ENCODE results near the gene NPFFR2. TPM values are rescaled to one million over a fixed set of nuclear protein-coding genes. Genes with fewer than 3 reads are reported as not detected.

Gene NPFFR2
- total and polyA plus RNA-seq, 2 experiments from 2014 or later: 0.28 to 2.9 TPM

- Histone ChIP-seq H4K20me1 (replicated peaks; ENCODE audit: insufficient read depth) (no peaks in the 10 kb centered on the region), H3K4me2 (no peak overlapping the region), H3F3A (replicated peaks; ENCODE audit: low read depth) (no peaks in the 10 kb centered on the region), H3K9me2 (ENCODE audit: insufficient read depth) (no peaks in the 10 kb centered on the region), H3K4me1 (ENCODE audit: insufficient read depth) (no peaks in the 10 kb centered on the region), H3K36me3 (ENCODE audit: insufficient read depth) (no peaks in the 10 kb centered on the region), H2AFZ (no peak overlapping the region), H3K79me2 (replicated peaks; ENCODE audit: insufficient read depth) (no peaks in the 10 kb centered on the region), H3K27me3 (ENCODE audit: insufficient read depth) (no peaks in the 10 kb centered on the region), H3K27ac (ENCODE audit: low read depth) (no peak overlapping the region), H3K4me3 (no peak overlapping the region)
- no peak overlapping the region for H3K4me3 Mint-ChIP-seq
- no peak overlapping the region for H3K27ac Mint-ChIP-seq
- no peaks in the 10 kb centered on the region for H3K9me3 Mint-ChIP-seq
- no peaks in the 10 kb centered on the region for H3K36me3 Mint-ChIP-seq (ENCODE audit: low read depth)
- TF ChIP-seq CREB1 (CRISPR knock-in tag; IDR thresholded peaks at IDR 0.05; ENCODE audit: low read depth) (no peak), NANOG (IDR thresholded peaks at IDR 0.05; ENCODE audit: borderline replicate concordance) (no peak), ZNF114 (CRISPR knock-in tag; IDR thresholded peaks at IDR 0.05) (no peak), ZNF462 (CRISPR knock-in tag; IDR thresholded peaks at IDR 0.05) (no peak), JUNB (IDR thresholded peaks at IDR 0.05; ENCODE audit: unreplicated experiment) (no peak), EZH2phosphoT487 (IDR thresholded peaks at IDR 0.05; ENCODE audit: unreplicated experiment) (no peak), EZH2 (IDR thresholded peaks at IDR 0.05; ENCODE audit: low read depth, unreplicated experiment) (no peak), CTCF (conservative IDR thresholded peaks at IDR 0.05; ENCODE audit: low read depth in 2 of 2) (no peak), ETS1 (IDR thresholded peaks at IDR 0.05) (no peak), STAT1 (IDR thresholded peaks at IDR 0.05; ENCODE audit: unreplicated experiment) (no peak), REST (IDR thresholded peaks at IDR 0.05; ENCODE audit: unreplicated experiment) (no peak), POLR2AphosphoS5 (IDR thresholded peaks at IDR 0.05; ENCODE audit: low read depth) (no peak), ZNF331 (CRISPR knock-in tag; IDR thresholded peaks at IDR 0.05; ENCODE audit: low read depth) (no peak)
- H3K4me1 Mint-ChIP-seq: no peaks in the 10 kb centered on the region
- no peak for DNase-seq (ENCODE audit: low spot score)
- H3K27me3 Mint-ChIP-seq (ENCODE audit: insufficient read depth, low read depth, poor library complexity): no peaks in the 10 kb centered on the region
- ATAC-seq: no peak
Measured at GRCh38 chr4:72109959-72110497, 78.2 kb downstream of the NPFFR2 start.

Data from GM23338 (cell line).